OCI-LY3 (cell line): Measurements from ENCODE around the gene CD164.
"Not testable (repeated sequence)": the region's sequence is repeated elsewhere in the genome, so short reads cannot be mapped to it uniquely, and the experiment has no call there.

ENCODE experiments used
- H2AFZ ChIP-seq: fragments of 200-600, 300-600 bp; shearing (Covaris generic); 2 replicates; pipeline ENCODE4 v1.6.0; 2014; ENCODE audit warnings: antibody characterized with exemption, low read depth, low read length
- H3K27ac ChIP-seq: fragments of 200-600, 300-600 bp; sonication (generic); 2 replicates; pipeline ENCODE4 v1.5.1; 2014; ENCODE audit warnings: mild to moderate bottlenecking, low read length, moderate library complexity, mixed read lengths
- H3K27me3 ChIP-seq: fragments of 200-600, 300-600 bp; sonication (generic); 2 replicates; pipeline ENCODE4 v1.6.1; 2014; ENCODE audit warnings: low read depth, low read length, mixed read lengths
- H3K36me3 ChIP-seq: fragments of 200-600, 300-600 bp; sonication (generic); replicated peaks from 2 replicates; pipeline ENCODE3; 2014; ENCODE audit warnings: low read depth, low read length, mixed read lengths
- H3K4me1 ChIP-seq: fragments of 300-600, 200-600 bp; sonication (generic); 2 replicates; pipeline ENCODE4 v1.6.1; 2014; ENCODE audit warnings: low read length, mixed read lengths
- H3K4me2 ChIP-seq: fragments of 200-600, 300-600 bp; sonication (generic); 2 replicates; pipeline ENCODE4 v1.6.1; 2014; ENCODE audit warnings: low read length, mixed read lengths
- H3K4me3 ChIP-seq: fragments of 300-600, 200-600 bp; sonication (generic); 2 replicates; pipeline ENCODE4 v1.5.1; 2014; ENCODE audit warnings: antibody characterized with exemption, mild to moderate bottlenecking, low read length, moderate library complexity
- H3K79me2 ChIP-seq: fragments of 300-600, 200-600 bp; shearing (Covaris generic); 2 replicates; pipeline ENCODE4 v1.6.1; 2014; ENCODE audit warnings: mild to moderate bottlenecking, low read length, mixed read lengths
- H3K9ac ChIP-seq: fragments of 300-600, 200-600 bp; shearing (Covaris generic); 2 replicates; pipeline ENCODE4 v1.6.0; 2014; ENCODE audit warnings: mild to moderate bottlenecking, low read length, moderate library complexity
- H3K9me3 ChIP-seq: fragments of 200-600, 300-600 bp; shearing (Covaris generic); 2 replicates; pipeline ENCODE4 v1.6.1; 2014; ENCODE audit warnings: low read length, mixed read lengths; ENCODE audit not compliant: insufficient read depth
- H4K20me1 ChIP-seq: fragments of 200-600, 300-600 bp; sonication (generic); 2 replicates; pipeline ENCODE4 v1.6.1; 2016; ENCODE audit warnings: low read length, mixed read lengths; ENCODE audit not compliant: insufficient read depth
- EZH2phosphoT487 ChIP-seq: fragments of 200-600 bp; shearing (Covaris generic); IDR thresholded peaks from 2 replicates; pipeline ENCODE4 v1.6.1; 2018; ENCODE audit warnings: antibody characterized with exemption, mixed run types, low read depth
- TF ChIP-seq, protein P1 (sequence below): fragments of 200-600, 300-600 bp; sonication (generic); IDR thresholded peaks from 2 replicates; pipeline ENCODE4 v1.5.1; 2014; ENCODE audit warnings: antibody characterized with exemption, low read length, low read depth

CD164 gene

DNA sequence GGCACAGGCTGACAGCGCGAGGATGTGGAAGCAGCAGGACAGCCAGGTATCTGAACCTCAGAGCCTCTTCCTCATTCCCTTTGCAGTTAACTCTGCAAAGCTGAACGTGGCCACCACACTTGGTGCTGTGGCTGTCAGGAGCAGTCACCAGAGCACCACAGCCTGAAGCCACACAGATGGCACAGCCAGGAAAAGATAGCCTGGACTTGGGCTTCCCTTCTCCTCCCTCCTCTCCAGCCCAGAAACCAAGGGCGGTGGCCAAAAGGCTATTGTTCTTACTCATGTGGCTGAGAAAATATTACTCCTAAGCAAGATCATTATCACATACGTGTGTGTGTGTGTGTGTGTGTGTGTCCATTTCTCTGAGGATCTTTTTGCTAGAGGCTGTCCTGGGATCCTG, 39.8 kb downstream of the CD164 start:
- Histone ChIP-seq H3K4me3 (no peak overlapping the region), H3K79me2 (no peaks in the 10 kb centered on the region), H3K9ac (no peak overlapping the region), H3K4me2 (no peak overlapping the region), H3K36me3 (no peaks in the 10 kb centered on the region), H2AFZ (no peak overlapping the region), H3K4me1 (0 out of 2 replicates have a peak, but pooled peaks cover 3% of the 10 kb centered on the region), H3K9me3 (no peaks in the 10 kb centered on the region), H3K27ac (no peak overlapping the region), H3K27me3 (no peaks in the 10 kb centered on the region), H4K20me1 (no peaks in the 10 kb centered on the region)
- TF ChIP-seq, protein P1, sequence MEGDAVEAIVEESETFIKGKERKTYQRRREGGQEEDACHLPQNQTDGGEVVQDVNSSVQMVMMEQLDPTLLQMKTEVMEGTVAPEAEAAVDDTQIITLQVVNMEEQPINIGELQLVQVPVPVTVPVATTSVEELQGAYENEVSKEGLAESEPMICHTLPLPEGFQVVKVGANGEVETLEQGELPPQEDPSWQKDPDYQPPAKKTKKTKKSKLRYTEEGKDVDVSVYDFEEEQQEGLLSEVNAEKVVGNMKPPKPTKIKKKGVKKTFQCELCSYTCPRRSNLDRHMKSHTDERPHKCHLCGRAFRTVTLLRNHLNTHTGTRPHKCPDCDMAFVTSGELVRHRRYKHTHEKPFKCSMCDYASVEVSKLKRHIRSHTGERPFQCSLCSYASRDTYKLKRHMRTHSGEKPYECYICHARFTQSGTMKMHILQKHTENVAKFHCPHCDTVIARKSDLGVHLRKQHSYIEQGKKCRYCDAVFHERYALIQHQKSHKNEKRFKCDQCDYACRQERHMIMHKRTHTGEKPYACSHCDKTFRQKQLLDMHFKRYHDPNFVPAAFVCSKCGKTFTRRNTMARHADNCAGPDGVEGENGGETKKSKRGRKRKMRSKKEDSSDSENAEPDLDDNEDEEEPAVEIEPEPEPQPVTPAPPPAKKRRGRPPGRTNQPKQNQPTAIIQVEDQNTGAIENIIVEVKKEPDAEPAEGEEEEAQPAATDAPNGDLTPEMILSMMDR = no peak
- no peak for TF ChIP-seq EZH2phosphoT487

DNA sequence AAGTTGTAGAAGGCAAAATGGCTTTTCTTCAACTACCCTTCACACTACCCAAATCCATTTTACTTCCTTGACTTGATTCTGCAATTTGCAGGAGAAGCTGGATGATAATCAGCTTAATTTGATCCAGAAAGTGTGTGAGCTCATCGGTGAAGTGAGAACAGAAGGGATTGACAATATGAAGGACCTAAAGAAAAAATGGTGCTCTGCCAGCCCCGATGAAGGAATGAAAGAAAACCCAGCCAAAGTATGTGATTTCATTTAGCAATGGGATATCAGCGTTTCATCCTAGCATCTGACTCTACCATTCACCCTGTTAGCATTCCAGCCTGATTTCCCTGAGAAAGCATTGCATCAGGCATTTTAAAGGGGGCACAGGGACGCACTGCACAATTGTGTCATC, 41.5 kb downstream of the CD164 start:
- no peak overlapping the region for H2AFZ ChIP-seq
- no peak overlapping the region for H3K4me2 ChIP-seq
- H3K27me3 ChIP-seq = no peaks in the 10 kb centered on the region
- H3K4me3 ChIP-seq = no peak overlapping the region
- no peak overlapping the region for H3K27ac ChIP-seq
- H3K9ac ChIP-seq = no peak overlapping the region
- H4K20me1 ChIP-seq = no peaks in the 10 kb centered on the region
- no peaks in the 10 kb centered on the region for H3K79me2 ChIP-seq
- H3K4me1 ChIP-seq = 0 out of 2 replicates have a peak, but pooled peaks cover 3% of the 10 kb centered on the region
- no peaks in the 10 kb centered on the region for H3K36me3 ChIP-seq
- TF ChIP-seq EZH2phosphoT487 = no peak
- TF ChIP-seq, protein P1 = no peak
- no peaks in the 10 kb centered on the region for H3K9me3 ChIP-seq

DNA sequence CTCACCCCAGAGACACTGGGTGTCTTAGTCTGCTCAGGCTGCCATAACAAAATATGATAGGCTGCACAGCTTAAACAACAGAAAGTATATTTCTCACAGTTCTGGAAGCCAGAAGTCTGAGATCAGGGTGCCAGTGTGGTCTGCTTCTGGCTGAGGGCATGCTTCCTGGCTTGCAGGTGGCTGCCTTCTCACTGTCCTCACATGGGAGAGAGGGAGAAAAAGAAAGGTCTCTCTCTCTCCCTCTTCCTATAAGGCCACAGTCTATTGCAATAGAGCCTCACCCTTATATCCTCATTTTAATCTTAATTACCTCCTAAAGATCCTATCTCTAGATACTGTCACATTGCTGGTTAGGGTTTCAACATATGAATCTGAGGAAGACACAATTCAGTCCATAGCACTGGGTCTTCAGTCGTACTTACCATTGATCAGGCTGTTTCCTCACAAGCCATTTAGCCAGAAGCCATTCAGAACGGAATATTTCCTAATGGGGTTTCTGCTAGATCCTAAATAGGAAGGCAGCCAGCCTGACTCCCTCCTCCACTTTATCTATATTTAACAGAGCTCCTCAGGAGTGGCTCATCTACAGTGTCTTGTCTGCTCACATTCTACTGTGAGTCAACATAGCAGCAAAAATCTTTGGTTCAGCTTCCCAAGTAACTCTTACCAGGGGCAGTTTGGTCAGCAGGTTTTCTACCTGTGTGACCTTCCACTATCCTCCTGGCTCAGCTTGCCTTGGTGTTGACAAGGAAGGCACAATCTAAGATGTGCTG, 42.2 kb downstream of the CD164 start:
- Histone ChIP-seq H3K36me3 (no peaks in the 10 kb centered on the region), H3K27me3 (no peaks in the 10 kb centered on the region), H4K20me1 (no peaks in the 10 kb centered on the region), H2AFZ (no peak overlapping the region), H3K4me3 (no peak overlapping the region), H3K4me1 (0 out of 2 replicates have a peak, but pooled peaks cover 3% of the 10 kb centered on the region), H3K4me2 (no peak overlapping the region), H3K9ac (no peak overlapping the region), H3K9me3 (no peaks in the 10 kb centered on the region), H3K79me2 (no peaks in the 10 kb centered on the region), H3K27ac (no peak overlapping the region)
- TF ChIP-seq EZH2phosphoT487 = no peak
- TF ChIP-seq, protein P1 = no peak

DNA sequence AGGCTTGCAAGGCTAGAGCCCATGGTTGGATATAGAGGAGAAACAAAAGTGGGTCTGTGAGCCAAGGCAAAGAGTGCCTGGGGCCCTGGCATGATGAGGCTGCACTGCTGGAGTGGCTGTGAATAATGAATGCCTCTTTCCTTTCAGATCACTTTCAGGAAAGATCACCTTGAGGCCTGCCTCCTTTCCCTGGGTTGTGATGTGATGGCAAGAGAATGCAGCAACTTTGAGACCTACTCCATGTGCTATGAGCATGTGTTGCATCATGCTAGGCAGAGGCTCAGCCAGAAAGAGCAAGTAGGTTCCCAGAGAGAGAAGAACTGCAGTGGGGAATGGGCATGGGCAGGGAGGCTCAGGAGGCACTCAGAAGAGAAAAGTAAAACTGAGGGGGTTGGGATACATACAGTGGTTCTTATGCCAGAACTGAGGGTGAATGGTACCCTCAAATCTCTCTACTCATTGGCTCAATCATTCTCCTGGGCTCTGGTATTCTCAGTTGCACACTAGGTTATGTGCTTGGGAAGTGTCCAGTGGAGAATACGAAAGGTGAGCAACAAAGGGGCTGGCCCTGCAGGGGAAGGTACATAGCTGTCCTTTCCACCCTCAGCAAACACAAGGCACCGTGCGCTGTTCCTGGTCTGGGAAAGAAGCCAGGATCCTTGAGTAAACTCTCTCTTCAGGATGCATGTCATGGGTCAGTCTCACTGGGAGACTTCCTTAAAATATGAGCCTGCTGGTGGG, 45.9 kb downstream of the CD164 start:
- TF ChIP-seq, protein P1 = no peak
- TF ChIP-seq EZH2phosphoT487 = no peak
- H3K27ac ChIP-seq = no peak overlapping the region
- H3K36me3 ChIP-seq = no peaks in the 10 kb centered on the region
- no peak overlapping the region for H3K4me2 ChIP-seq
- H3K27me3 ChIP-seq = no peaks in the 10 kb centered on the region
- H2AFZ ChIP-seq = no peak overlapping the region
- no peak overlapping the region for H3K9ac ChIP-seq
- no peak overlapping the region for H3K4me3 ChIP-seq
- H3K9me3 ChIP-seq = no peaks in the 10 kb centered on the region
- no peaks in the 10 kb centered on the region for H3K79me2 ChIP-seq
- no peaks in the 10 kb centered on the region for H3K4me1 ChIP-seq
- H4K20me1 ChIP-seq = no peaks in the 10 kb centered on the region

DNA sequence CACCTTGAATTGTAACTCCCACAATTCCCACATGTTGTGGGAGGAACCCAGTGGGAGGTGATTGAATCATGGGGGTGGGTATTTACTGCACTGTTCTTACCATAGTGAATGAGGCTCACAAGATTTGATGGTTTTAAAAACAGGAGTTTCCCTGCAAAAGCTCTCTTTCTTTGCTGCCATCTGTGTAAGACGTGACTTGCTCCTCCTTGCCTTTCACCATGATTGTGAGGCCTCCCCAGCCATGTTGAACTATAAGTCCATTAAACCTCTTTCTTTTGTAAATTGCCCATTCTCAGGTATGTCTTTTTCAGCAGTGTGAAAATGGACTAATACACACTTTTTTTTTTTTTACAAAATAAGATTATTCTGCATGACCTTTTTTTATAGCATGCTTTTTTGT, 48.4 kb downstream of the CD164 start:
- H4K20me1 ChIP-seq, H2AFZ ChIP-seq, H3K4me3 ChIP-seq, H3K4me2 ChIP-seq, H3K27me3 ChIP-seq, H3K79me2 ChIP-seq, H3K9ac ChIP-seq, H3K9me3 ChIP-seq, H3K27ac ChIP-seq, H3K4me1 ChIP-seq, H3K36me3 ChIP-seq: not testable (repeated sequence)
